Stimulated activated CD4-positive, alpha-beta T cell treated with anti-CD3 and anti-CD28 coated beads, Interleukin-1b, Interleukin-23, amount 100 ng/mL, for 48 hours (primary cell): ENCODE results near the gene TUBB4B.

ENCODE experiments used
- DNase-seq: peaks from one replicate; pipeline ENCODE4 v3.0.0-alpha.2; 2020

The TUBB4B gene

DNA sequence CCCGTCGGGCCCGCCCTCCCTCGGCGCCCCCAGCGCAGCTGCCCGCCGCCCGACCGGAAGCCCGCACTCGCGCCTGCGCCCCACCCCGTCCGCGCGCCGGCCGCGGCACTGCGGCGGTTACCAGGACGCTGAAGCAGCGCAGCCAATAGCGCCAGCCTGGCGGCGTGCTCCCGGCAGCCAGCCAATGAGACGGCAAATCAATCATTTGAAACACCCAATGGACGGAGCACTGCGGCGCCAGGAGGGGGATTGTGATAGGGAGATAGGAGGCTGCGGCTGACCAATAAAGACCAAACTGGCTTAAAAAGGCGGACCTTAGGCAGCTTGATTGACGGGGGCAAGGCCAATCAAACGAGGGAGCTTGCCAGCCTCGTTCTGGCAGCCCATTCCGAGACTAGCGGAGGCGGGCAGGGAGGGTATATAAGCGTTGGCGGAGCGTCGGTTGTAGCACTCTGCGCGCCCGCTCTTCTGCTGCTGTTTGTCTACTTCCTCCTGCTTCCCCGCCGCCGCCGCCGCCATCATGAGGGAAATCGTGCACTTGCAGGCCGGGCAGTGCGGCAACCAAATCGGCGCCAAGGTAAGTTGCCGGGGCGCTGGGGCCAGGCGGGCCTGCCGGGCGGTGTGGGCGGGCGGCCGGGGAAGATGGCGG, at the start of gene TUBB4B:
TUBB4B (plus strand) TSS at position 447 of the 649 bp plus-strand sequence; CDS start at position 521, 74 bp downstream.
- peak; percentile 99 for DNase-seq

DNA sequence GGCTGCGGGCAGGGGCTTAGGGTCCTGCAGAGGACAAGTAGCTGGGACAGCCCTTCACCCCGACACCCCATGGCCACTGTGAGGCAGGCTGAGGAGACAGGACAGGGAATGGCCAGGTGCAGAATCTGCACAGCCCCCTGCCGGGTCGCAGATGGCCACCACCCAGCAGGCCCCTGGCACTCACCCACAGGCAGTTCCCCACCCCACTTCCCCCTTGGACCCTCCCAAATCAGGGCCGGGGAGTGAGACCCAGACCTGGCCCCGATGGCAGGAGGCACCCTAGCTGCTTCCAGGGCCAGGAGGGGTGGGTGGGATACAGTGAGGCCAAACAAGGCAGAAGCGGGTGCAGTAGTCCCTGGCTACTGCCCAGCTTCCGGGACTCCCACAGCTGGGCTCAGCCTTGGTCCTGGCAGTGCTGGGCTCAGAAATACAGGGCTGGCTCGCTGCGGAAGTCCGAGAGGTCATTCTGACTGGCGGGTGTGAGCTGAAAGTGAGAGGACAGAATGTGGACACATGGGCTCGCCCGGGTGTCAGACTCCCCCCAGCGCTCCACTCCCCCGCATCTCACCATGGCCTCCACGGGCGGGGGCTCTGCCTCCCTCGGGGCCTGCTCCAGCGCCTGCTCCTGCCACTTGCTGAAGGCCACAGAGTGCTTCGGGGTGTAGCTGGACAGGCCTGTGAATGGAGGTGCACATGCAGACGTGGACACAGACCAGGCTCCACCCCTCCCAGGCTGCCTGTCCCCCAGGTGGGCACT, 49.2 kb upstream of the TUBB4B start:
- no peak for DNase-seq

DNA sequence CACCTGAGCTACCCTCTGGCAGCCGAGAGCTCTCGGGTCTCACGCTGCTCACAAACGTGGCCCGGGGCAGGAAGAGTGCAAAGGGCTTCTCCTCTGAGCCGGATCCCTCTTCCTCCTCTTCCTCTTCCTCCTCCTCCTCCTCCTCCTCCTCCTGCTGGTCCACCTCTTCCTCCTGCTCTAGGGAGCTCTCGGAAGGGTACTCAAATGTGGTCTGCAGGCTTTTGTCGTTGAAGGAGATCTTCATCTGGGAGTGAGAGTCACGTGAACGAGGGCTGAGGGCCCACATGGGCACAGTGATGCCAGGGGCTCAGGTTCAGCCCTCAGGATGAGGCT, 48.7 kb upstream of the TUBB4B start:
- no peak for DNase-seq

DNA sequence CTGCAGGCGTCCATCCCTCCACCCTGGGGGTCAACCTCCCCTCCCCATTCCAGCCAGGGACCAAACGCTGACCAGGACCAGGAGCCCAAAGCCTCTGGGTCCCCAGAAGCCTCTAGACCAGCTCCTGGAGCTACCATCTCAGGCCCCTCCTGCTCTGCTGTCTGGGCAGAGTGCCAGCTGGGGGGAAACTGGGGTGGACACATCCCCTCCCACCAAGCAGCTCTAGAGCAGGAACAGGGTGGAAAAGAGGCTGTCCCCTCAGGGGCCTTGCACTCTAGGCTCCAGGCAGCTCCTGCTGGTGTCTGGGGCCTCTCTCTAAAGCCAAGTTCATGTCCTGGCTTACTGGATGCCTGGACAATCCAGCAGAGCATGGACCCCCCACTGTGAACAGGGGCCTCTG, 48.2 kb upstream of the TUBB4B start:
- DNase-seq: no peak

DNA sequence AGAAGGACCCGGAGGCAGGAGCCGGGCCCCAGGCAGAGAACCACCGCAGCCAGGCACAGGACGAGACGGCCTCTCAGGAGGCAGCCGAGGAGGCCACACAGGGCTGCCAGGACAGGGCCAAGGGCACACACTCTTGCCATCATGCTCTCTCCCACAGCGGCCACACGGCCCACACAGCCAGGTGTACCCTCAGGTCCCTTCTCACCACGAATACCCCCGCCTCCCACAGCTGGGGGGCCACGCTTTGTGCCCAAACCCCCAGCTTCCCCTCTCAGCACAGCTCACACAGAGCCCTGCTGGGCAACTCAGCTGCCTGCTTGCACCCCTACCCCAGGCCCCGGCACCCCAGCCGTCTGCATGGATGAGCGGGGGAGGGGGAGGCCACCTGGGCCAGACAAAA, 47.3 kb upstream of the TUBB4B start:
- no peak for DNase-seq

DNA sequence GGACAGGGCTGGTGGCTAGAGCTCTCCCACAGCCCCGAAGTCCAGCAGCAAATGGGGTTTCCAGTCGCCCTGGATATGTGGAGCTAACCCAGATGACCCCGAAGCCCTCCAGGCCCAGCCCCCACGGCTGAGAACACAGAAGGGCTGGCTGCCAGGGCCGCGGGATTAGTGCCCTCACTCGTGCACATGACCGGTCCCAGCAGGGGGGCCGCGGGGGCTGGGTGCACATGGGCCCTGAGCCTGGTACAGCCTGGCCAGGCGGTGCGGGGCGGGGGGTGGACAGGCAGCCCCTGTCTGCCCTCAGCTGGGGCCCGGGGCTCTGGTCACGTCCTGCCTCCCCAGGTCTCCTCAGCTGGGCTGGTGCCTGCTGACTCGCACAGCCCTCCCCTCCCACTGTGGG, 46.7 kb upstream of the TUBB4B start:
- DNase-seq: no peak

DNA sequence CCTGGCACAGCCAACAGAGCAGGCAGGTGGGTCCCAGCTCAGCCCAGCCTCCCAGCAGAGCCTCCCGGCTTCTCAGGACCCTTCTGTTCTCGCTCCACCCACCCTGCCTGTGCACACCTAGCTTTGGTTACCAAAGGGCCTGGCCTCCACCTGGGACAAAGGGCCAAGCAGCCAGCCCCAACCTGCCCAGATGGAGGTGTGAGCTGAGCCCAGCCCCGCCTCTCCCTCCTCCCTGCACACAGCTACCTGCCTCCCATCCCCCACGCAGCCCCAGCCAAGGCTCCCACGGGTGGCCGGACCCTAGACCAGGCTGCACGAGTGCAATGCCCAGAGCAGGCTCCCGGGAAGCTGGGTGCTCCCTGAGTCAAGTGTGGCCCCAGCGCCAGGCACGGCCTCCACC, 46.2 kb upstream of the TUBB4B start:
- no peak for DNase-seq

DNA sequence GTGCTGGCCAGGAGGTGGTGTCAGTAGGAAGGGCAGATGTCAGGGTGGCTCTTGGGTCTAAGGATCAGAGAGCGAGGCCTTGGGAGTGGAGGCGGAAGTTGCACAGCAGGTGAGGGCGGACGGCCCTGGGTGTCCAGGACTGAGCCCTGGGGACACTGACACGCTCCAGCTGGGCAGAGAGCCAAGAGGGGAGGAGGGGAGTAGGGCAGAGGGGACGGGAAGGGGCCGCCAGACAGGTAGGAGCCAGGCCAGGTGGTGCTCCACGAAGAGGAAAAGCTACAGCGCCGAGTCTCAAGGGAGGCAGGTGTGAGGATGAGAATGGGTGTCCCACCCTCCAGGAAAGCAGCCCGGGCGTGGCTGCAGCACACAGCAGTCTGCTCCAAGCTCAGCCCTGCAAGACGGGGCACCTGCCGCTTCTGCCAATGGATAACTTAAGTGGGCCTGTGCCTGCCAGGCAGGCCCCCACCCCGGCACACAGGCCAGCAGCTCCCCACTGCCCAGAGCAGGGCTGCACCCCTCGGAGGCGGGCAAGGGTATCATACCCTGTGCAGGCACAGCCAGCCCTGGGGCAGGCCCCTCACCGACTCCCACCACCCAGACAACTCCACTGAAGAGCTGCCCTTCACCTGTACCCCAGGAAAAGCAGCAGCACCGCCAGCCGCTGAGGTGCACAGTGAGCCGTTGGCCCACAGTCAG, 45.4 kb upstream of the TUBB4B start:
- no peak for DNase-seq

DNA sequence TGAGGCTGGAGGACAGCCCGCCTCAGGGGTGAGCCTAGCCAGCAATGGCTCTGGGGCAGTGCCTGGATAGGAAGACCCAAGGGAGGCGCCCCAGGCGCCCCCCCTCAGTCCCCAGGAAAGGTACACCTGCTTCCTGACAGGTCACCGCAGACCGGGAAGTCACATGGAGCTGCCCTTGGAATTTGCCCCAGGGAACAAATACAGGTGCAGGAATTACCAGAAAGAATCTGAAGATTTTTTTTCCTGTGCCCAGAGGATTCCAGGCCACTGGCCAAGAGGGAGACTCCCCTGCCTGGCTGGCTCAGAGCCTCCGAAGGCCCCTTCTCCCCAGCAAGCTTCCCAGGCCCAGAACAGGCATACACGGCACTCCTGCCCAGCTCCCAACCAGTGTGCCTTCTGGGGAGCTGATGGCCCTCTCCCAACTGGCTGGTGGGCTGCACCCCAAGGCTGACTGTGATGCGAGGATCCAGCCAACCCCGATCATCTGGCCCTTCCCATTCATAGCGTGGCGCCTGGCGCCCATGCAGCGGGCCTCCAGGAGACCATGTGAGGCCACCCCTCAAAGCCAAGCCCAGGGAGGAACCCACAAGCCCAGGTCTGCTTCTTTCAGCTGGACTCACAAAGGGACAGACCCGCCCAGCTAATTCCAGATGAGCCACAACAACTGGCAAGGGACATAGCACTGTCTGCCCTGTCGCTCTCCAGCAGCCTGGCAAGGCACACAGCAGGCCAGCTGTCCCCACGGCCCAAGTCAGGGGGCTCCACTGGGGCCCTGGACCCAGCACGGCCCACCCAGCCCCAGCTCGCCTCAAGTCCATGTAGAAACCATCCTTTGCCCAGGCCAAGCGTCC, 42.8 kb upstream of the TUBB4B start:
- DNase-seq: no peak

DNA sequence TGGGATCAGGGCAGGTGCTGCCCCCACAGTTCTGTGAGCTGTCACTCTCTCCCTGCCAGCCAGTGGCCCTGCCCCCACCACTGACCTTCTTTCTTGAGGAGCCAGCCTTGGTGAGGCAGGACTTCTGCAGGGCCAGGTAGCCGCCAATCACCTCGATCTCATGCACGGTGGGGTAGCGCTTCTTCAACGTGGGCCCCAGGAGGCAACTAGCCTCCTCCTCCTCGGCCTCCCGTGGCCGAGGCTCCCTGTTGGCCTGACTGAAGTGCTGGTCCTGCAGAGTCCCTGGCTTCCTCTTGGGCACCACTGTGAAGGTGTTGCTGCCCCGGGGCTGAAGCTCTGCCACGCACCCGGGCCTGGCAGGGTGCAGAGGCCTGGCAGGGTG, 42.2 kb upstream of the TUBB4B start:
- DNase-seq: no peak

DNA sequence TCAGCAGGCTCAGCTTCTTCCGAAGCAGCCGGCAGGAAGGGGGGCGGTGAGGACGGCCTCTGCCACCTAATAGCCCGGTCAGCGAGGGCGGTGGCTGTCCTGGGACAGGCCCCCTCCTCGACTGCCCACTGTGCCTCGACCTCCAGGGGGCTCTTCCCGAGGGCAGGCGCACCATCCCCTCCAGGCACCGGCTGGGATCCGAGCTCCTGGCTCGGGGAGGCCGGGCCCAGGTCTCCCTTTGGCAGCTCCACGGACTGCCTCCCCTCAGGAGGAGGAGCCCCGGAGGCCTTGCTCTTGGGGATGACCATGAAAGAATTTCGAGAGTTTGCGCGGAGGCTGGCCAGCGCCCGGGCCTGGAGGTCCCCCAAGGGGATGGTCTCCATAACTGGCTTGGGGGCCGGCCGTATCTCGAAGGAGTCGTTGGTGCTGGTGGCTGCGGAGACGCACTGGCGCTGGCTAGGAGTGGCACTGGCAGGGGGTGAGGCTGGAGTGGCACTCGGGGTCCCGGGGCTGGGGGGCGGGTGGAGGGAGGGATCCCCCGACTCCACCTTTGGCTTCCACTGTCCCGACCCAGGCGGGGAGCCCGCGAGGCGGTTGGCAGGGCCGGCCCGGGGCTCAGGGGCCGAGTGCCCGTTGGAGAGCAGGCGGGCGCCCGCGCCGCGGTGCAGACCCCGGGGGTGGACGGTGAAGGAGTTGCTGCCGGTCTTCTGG, 41.5 kb upstream of the TUBB4B start:
- no peak for DNase-seq

DNA sequence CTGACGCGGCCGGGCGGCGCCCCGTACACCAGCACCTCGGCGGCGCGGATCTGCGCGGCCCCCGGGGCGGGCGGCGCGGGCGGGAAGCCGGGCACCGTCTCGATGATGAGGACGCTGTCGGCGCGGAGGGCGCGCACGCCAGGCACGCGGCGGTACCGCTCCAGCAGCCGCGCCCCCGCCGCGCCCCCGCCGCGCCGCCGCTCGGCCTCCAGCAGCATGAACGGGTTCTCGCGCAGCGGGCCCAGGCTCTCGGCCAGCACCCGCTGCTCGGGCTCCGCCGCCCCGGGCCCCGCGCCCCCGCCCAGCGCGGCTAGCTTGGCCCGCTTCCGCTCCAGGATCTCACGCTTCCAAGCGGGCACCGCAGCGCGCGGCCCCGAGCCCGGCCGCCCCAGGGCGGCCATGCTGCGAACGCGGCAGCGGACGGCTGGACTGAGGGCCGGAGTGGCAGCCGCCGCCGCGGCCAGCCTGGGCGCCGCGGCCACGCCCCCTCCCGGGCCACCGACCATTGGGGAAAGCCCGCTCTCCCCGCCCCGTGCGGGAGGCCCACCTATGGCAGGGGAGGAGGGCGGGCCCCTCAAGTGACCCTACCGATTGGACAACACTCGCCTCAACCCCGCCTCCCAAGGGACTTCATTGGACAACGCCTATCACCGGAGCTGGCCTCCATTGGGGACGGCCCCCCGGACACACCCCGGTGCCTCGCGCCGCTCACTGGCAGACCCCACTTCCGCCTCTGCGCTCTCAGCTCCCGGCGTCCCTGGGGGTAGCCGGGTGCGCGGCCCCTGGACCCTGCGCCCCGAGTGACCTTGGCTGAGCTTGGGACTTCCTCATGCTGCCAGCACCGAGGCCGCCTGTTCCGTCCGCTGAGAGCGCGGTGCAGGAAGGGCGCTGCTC, 40.5 kb upstream of the TUBB4B start, which contains the start of gene TPRN:
TPRN (minus strand) TSS at position 431 of the 894 bp plus-strand sequence; CDS start at position 401, 30 bp downstream.
- DNase-seq: peak; percentile 98

DNA sequence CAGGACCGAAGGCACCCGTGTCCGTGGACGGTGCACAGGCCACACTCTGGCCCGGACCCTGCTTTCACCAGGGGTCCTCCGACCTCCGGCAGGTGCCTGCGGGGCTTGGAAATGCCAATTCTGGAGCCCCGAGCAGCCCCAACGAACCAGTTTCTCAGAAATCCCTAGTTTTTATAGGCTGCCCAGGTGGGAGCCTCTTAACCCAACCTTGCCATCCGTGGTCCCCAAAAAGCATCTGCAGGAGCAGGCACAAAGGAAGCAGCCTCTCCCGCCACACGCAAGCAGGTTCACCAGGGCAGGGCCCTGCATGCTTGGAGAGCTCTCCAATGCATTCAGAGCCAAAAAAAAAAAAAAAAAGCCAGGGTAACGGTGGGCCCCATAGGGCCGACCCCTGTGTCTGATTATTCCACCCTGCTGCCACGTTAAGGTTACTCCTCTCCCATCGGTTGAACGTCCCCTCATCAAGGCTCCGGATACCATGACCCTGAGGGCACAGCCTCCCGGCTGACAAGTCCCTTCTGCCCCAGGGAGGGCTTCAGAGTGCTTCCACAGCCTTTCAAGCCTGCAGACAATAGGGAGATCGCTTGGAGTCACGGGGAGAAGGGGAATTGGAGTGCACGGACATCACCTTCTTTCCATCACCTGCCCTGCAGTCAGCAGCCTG, 39.8 kb upstream of the TUBB4B start:
- no peak for DNase-seq

DNA sequence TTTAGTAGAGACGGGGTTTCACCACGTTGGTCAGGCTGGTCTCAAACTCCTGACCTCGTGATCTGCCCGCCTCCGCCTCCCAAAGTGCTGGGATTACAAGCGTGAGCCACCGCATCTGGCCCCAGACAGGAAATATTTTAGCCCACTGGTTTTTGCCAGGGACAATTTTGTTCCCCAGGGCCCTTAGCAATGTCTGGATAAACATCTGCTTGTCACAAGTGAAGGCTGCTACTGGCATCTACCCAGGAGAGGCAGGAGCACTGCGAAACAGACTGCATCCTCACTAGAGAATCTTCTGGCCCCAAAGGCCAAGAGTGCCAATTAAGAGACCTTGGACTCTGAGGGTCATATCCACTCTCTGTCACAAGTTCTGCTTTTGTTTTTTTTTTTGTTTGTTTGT, 38.1 kb upstream of the TUBB4B start:
- DNase-seq: no peak

DNA sequence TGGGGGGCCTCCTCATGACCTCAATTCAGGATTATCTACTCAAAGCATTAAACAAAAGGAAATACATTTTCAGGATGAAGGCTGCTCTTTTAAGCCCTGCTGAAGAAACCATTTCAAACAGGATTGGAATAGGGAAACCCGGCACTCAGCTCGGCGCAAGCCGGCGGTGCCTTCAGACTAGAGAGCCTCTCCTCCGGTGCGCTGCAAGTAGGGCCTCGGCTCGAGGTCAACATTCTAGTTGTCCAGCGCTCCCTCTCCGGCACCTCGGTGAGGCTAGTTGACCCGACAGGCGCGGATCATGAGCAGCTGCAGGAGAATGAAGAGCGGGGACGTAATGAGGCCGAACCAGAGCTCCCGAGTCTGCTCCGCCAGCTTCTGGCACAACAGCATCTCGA, 36.4 kb upstream of the TUBB4B start:
- DNase-seq: no peak

DNA sequence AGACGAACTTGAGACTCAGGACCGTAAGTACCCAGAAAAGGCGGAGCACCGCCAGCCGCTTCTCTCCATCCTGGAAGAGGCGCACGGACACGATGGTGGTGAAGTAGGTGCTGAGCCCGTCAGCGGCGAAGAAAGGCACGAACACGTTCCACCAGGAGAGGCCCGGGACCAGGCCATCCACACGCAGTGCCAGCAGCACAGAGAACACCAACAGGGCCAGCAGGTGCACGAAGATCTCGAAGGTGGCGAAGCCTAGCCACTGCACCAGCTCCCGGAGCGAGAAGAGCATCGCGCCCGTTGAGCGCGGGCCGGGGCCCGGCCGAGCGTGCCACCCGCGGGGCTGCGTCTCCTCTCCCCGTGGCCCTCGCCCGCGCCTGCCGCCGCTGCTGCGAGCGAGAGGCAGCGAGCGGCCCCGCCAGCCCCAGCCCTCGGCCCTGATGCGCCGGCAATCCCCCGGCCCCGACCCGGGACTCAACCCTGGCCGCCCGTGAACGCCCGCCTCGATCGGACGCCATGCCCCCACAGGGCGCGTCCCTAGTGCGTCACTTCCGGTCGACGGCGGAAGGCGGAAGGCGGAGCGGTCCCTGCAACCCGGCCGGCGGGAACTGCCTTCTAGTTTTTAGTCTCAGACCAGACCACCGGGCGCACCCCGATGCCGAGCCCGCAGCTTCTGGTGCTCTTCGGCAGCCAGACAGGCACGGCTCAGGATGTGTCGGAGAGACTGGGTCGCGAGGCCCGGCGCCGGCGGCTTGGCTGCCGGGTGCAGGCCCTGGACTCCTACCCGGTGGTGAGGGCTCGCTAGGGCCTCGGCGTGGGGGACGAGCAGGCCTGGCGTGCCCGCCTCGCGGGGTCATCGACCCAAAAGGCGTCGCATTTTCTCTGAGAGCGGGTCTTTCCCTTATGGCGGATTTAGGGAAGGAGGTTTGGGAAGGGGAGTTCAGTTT, 35.7 kb upstream of the TUBB4B start, which contains the start of the genes NDOR1 and TMEM203:
NDOR1 (plus strand) TSS at position 575 of the 944 bp plus-strand sequence; CDS start at position 653, 78 bp downstream.
TMEM203 (minus strand) TSS at position 523 of the 944 bp plus-strand sequence; CDS start at position 289, 234 bp downstream.
- DNase-seq: peak; percentile 93

DNA sequence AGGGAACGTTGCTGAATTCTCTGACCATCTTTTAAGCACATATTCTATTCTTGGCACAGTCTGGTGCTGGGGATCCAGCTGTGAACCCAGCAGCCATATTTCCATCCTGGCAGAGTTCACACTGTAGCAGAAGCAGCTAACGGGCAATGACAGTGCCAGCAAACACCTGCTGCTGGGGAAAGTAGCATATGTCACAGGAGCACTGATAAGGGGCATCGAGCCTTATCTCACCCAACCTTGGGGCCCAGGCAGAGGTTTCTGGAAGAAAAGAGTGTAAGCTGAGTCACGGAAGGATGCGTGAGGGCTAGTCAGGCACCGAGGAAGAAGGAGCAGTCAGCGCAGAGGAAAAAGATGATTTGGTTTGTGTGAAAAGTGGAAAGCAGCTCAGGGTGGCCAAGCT, 34.5 kb upstream of the TUBB4B start:
- DNase-seq: no peak

DNA sequence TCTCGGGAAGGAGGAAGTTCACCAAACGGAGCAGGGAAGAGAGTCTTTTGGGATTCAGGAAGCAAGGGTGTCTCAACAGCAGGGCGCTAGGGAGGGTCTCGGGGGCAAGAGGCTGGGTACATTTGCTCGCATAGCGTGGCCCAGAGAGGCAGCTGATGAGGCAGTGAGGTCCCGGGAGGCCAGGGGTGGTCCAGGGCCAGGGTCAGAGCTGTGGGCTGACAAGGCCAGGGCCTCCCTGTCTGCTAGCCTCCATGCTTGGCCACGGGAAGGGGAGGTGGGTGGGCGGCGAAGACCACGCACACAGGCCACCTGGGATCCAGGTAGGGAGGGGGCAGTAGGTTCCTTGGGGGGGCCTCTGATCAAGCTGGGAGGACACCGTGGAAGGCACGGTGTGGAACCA, 29.6 kb upstream of the TUBB4B start:
- no peak for DNase-seq

DNA sequence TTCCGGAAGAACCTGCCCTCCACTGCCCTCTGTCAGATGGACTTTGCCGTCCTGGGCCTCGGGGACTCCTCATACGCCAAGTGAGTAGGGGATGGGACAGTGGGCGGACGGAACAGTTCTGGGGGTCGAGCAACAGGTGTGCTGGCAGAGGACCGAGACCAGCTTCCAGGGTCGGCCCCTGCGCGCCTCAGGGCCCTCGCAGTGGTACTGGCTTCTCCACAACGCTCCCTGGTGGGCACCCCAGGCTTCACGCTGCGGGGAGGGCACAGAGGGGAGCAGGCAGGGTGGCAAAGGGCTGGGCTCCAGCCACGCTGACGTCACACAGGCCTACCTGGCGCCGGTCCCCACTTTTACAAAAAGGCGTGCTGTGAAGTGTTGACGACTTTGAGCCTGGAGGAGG, 28.6 kb upstream of the TUBB4B start:
- DNase-seq: no peak
